HepG2 (cell line): ENCODE data around the gene RUSC1. TPM values are rescaled to one million over a fixed set of nuclear protein-coding genes. Genes with fewer than 3 reads are reported as not detected.

ENCODE experiments used
- ATAC-seq: fragments of 200-7000 bp; cut with Tn5 transposase; 3 replicates; pipeline ENCODE4 v1.9.1; 2020; ENCODE audit warnings: mild to moderate bottlenecking, moderate library complexity
- BruUV-seq: library from RNA; stranded (reverse); fragments of 400-500 nt; replicated peaks from 2 replicates; lab custom pipeline; 2021; lab: Mats Ljungman, UMichigan
- CTCF ChIA-PET: fragments of 300-600 bp; formaldehyde crosslinking; extraction: SDS; loops from one replicate; lab custom pipeline; 2021; ENCODE audit warnings: low total read pairs, inconsistent platforms, low intra/inter-chr PET ratio; lab: Yijun Ruan, JAX
- POLR2A ChIA-PET: fragments of 350-600 bp; sonication (Branson Sonifier 250); formaldehyde crosslinking; loops from one replicate; lab custom pipeline; 2020; ENCODE audit warnings: antibody characterized with exemption, inconsistent platforms; lab: Yijun Ruan, JAX
- DNase-seq: peaks from one replicate; pipeline ENCODE4 v3.0.0-alpha.2; 2015; ENCODE audit warnings: low spot score
- FAIRE-seq: peaks from 3 replicates; lab custom pipeline; 2011; peaks lifted over from hg19 to GRCh38; lab: Jason Lieb, UNC
- H2AFZ ChIP-seq: one replicate; pipeline ENCODE4 v1.6.1; 2011; ENCODE audit warnings: low read length, inconsistent platforms
- H3K27ac ChIP-seq: fragments of 300-600 bp; 3 replicates; pipeline ENCODE4 v1.8.0; 2011; ENCODE audit warnings: mixed run types, mild to moderate bottlenecking, mixed read lengths, low read length, inconsistent platforms; ENCODE audit not compliant: insufficient read depth; ENCODE audit errors: extremely low read length
- H3K27me3 ChIP-seq, 2 experiments: fragments of 200-600 bp in 1 of 2; 2 replicates in 1 of 2; 3 replicates in 1 of 2; pipeline versions ENCODE4 v1.6.0 to v1.8.0; 2011; ENCODE audit warnings: low read length in 2 of 2, mild to moderate bottlenecking in 2 of 2, moderate library complexity in 2 of 2, inconsistent platforms in 1 of 2; ENCODE audit not compliant: insufficient read depth in 2 of 2, control insufficient read depth in 1 of 2
- H3K36me3 ChIP-seq, 2 experiments: fragments of 200-600 bp in 1 of 2; replicated peaks in 1 of 2; 2 replicates in 1 of 2; 3 replicates in 1 of 2; pipeline versions ENCODE4 v1.5.1 to v1.8.0; 2011; ENCODE audit warnings: low read length in 2 of 2, inconsistent platforms in 1 of 2; ENCODE audit not compliant: insufficient read depth in 2 of 2, control insufficient read depth in 1 of 2
- H3K4me1 ChIP-seq: 2 replicates; pipeline ENCODE4 v1.5.1; 2012; ENCODE audit warnings: low read length, inconsistent platforms; ENCODE audit not compliant: insufficient read depth
- H3K4me2 ChIP-seq: 2 replicates; pipeline ENCODE4 v1.6.0; 2011; ENCODE audit warnings: low read depth, low read length, inconsistent platforms
- H3K4me3 ChIP-seq, 3 experiments: fragments of 200-600 bp in 1 of 3; sonication (generic), shearing (Covaris generic) in 1 of 3; replicated peaks in 1 of 3; 2 replicates each; pipeline ENCODE4 v1.5.1; 2011 to 2016; ENCODE audit warnings: low read length in 3 of 3, inconsistent platforms in 2 of 3, low read depth in 2 of 3, mild to moderate bottlenecking in 2 of 3, control low read depth in 1 of 3, mixed read lengths in 1 of 3; ENCODE audit not compliant: insufficient read depth in 1 of 3
- H3K79me2 ChIP-seq: one replicate; pipeline ENCODE4 v1.6.1; 2011; ENCODE audit warnings: low read length, inconsistent platforms; ENCODE audit not compliant: insufficient read depth
- H3K9ac ChIP-seq: 2 replicates; pipeline ENCODE4 v1.6.0; 2011; ENCODE audit warnings: mild to moderate bottlenecking, low read depth, low read length, inconsistent platforms; ENCODE audit not compliant: insufficient read depth
- H3K9me3 ChIP-seq: 2 replicates; pipeline ENCODE4 v1.5.1; 2012; ENCODE audit warnings: mild to moderate bottlenecking, low read length
- H4K20me1 ChIP-seq: 2 replicates; pipeline ENCODE4 v1.6.0; 2011; ENCODE audit warnings: inconsistent platforms, mild to moderate bottlenecking, low read length, moderate library complexity; ENCODE audit not compliant: insufficient read depth
- AHDC1 ChIP-seq: sonication (generic); formaldehyde crosslinking; IDR thresholded peaks from 2 replicates; pipeline ENCODE4 v1.5.1; 2020; ENCODE audit warnings: mild to moderate bottlenecking, missing genetic modification reagents, borderline replicate concordance
- ATF7-NPFF ChIP-seq: sonication (generic); formaldehyde crosslinking; IDR thresholded peaks from 2 replicates; pipeline ENCODE4 v1.8.1; 2023; ENCODE audit warnings: mild to moderate bottlenecking, low read depth, missing genetic modification reagents, moderate library complexity
- BORCS8-MEF2B ChIP-seq: sonication (generic); formaldehyde crosslinking; IDR thresholded peaks from 2 replicates; pipeline ENCODE4 v1.8.0; 2022; ENCODE audit warnings: mild to moderate bottlenecking, missing genetic modification reagents
- CBX2 ChIP-seq, 2 experiments: fragments of 200-600 bp in 1 of 2; sonication (generic); formaldehyde crosslinking in 1 of 2; IDR thresholded peaks; 2 replicates each; pipeline versions ENCODE4 v1.7.0 to v1.8.1; 2018 to 2022; ENCODE audit warnings: low read depth in 2 of 2, low read length in 1 of 2, mild to moderate bottlenecking in 1 of 2, missing genetic modification reagents in 1 of 2
- ELF4 ChIP-seq: sonication (generic); formaldehyde crosslinking; IDR thresholded peaks from 2 replicates; pipeline ENCODE4 v1.5.0; 2020; ENCODE audit warnings: missing genetic modification reagents, mild to moderate bottlenecking, moderate library complexity, borderline replicate concordance
- GPN1 ChIP-seq: sonication (generic); formaldehyde crosslinking; IDR thresholded peaks from 2 replicates; pipeline ENCODE4 v1.5.1; 2020; ENCODE audit warnings: missing genetic modification reagents, borderline replicate concordance
- HCFC1 ChIP-seq: fragments of 150-350 bp; IDR thresholded peaks from 2 replicates; pipeline ENCODE4 v1.6.1; 2014; ENCODE audit warnings: low read depth, low read length
- KAT7 ChIP-seq: IDR thresholded peaks from 2 replicates; pipeline ENCODE4 v1.6.1; 2018; ENCODE audit warnings: borderline replicate concordance, missing compliant biosample characterization
- KLF15 ChIP-seq: sonication (generic); formaldehyde crosslinking; IDR thresholded peaks from 2 replicates; pipeline ENCODE4 v1.8.1; 2023; ENCODE audit warnings: borderline replicate concordance, mild to moderate bottlenecking, inconsistent platforms, missing genetic modification reagents, mixed read lengths
- MXD4 ChIP-seq: IDR thresholded peaks from 2 replicates; pipeline ENCODE4 v1.6.1; 2016; ENCODE audit warnings: mild to moderate bottlenecking, missing biosample characterization, missing genetic modification reagents
- ZMAT3 ChIP-seq: sonication (generic); formaldehyde crosslinking; conservative IDR thresholded peaks from 2 replicates; pipeline ENCODE4 v1.7.0; 2021; ENCODE audit warnings: missing genetic modification reagents
- ZMYM4 ChIP-seq: sonication (generic); formaldehyde crosslinking; IDR thresholded peaks from 2 replicates; pipeline ENCODE4 v1.8.1; 2023; ENCODE audit warnings: mild to moderate bottlenecking, missing genetic modification reagents
- ZNF225 ChIP-seq: sonication (generic); formaldehyde crosslinking; IDR thresholded peaks from 2 replicates; pipeline ENCODE4 v1.4.0; 2020; ENCODE audit warnings: mild to moderate bottlenecking, missing genetic modification reagents
- ZNF547 ChIP-seq: sonication (generic); formaldehyde crosslinking; IDR thresholded peaks from 2 replicates; pipeline ENCODE4 v1.5.1; 2020; ENCODE audit warnings: mild to moderate bottlenecking, missing genetic modification reagents
- ZSCAN12 ChIP-seq: sonication (generic); formaldehyde crosslinking; IDR thresholded peaks from 2 replicates; pipeline ENCODE4 v1.9.0; 2021; ENCODE audit warnings: mild to moderate bottlenecking, missing genetic modification reagents
- WGBS: methylation state at CpG from one replicate; pipeline ENCODE4 v1.1.6; 2017; ENCODE audit warnings: low lambda C conversion rate; 5-methylcytosine and 5-hydroxymethylcytosine counted together
- in situ Hi-C: cut with HindIII; loops from 2 replicates; pipeline ENCODE4 v1.10.0; 2017; ENCODE audit warnings: low pct_unique_long_range_greater_than_20kb; ENCODE audit not compliant: extremely low pct_ligation_motif_present
- intact Hi-C: fragments of 100-400 bp; cut with micrococcal nuclease; formaldehyde crosslinking; loops from one replicate; pipeline ENCODE4 v1.10.0; 2022; ENCODE audit not compliant: unreplicated experiment
- polyA plus RNA-seq, 8 experiments: library from polyadenylated mRNA; depleted of rRNA in 3 of 8; stranded (reverse) in 7 of 8; unstranded in 1 of 8; fragments of >200 nt; fragmentation: Illumina TruSeq in 4 of 8; extraction: Trizol in 4 of 8; gene quantifications; 2 replicates each; pipeline versions ENCODE4 v1.2.1 to v1.2.3, GENCODE V29; 2011 to 2016; ENCODE audit warnings: low read depth in 4 of 8, missing spikeins in 1 of 8, mixed read lengths in 1 of 8; ENCODE audit not compliant: insufficient read depth in 1 of 8
- total RNA-seq, 5 experiments: library from RNA; depleted of rRNA; stranded (reverse); fragments of >200 nt; fragmentation: Illumina TruSeq; extraction: Trizol; gene quantifications; 2 replicates each; pipeline ENCODE4 v1.2.3, GENCODE V29; 2016; ENCODE audit warnings: low read depth in 1 of 5
- TF ChIP-seq, protein P1 (sequence below): sonication (generic); formaldehyde crosslinking; IDR thresholded peaks from 2 replicates; pipeline ENCODE4 v1.5.0; 2020; ENCODE audit warnings: mild to moderate bottlenecking, missing genetic modification reagents, borderline replicate concordance

The RUSC1 gene
- total and polyA plus RNA-seq, 2 of the 13 experiments (the other 11 are each of a cell fraction or from before 2014, with no cell fraction given): 18.7 to 20.4 TPM

DNA sequence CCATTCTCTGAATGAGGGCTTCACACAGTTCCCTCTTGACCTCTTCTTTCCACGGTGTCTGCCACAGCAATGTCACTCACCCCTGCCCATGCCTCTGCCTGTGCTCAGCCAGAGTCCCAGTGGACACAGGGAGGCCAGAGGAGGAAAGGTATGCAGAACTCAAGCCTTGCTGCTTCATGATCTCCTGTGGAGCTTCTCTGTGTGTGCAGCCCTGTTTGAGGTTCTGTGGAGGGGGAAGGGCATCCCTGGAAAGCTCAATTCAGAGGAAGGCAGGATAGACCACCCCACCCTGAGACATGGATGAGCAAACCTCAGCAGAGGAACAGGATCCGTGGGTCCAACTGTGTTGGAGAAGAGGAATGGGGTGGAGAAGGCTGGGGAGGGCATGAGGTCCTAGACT lies 41.4 kb upstream of the RUSC1 start:
- H3K9me3 ChIP-seq: no peaks in the 10 kb centered on the region
- peaks cover 38% of the 10 kb centered on the region for H3K4me1 ChIP-seq
- ChIA-PET CTCF (no interaction called here), POLR2A (interaction anchor here (1.4 kb wide), 1 partner anchor 29 kb away, joined by 6 read pairs; no protein-coding TSS in a partner anchor)
- in situ Hi-C loops (loop anchor here (5.0 kb wide), 1 partner anchor 38 kb away; no protein-coding TSS in a partner anchor), intact Hi-C loops (loop anchor here (5.0 kb wide), 1 partner anchor 43 kb away; the partner anchor contains the start of gene RUSC1)
- no TSS peak for BruUV-seq
- ATAC-seq (no peak), DNase-seq (no peak), FAIRE-seq (no peak)
- H3K79me2 ChIP-seq: no peaks in the 10 kb centered on the region
- no peaks in the 10 kb centered on the region; a peak in 1 of 5 replicates for H3K36me3 ChIP-seq
- H3K27ac ChIP-seq: no peak overlapping the region
- H2AFZ ChIP-seq: no peak overlapping the region
- H3K27me3 ChIP-seq: no peaks in the 10 kb centered on the region; a peak in 1 of 5 replicates
- no peaks in the 10 kb centered on the region for H4K20me1 ChIP-seq
- 91% methylated on average over 2 of the region's 2 CpGs for WGBS
- H3K9ac ChIP-seq: no peak overlapping the region
- H3K4me2 ChIP-seq: no peak overlapping the region
- no peak overlapping the region for H3K4me3 ChIP-seq
- TF ChIP-seq CBX2 (IDR thresholded peaks at IDR 0.05; ENCODE audit: low read depth, low read length) (no peak), CBX2 (CRISPR knock-in tag; IDR thresholded peaks at IDR 0.05; ENCODE audit: low read depth) (no peak), ZNF225 (no peak), ZMAT3 (no peak), MXD4 (CRISPR knock-in tag) (no peak), KLF15 (CRISPR knock-in tag) (no peak), ELF4 (no peak), GPN1 (CRISPR knock-in tag) (no peak), ZMYM4 (no peak), ZNF547 (CRISPR knock-in tag) (no peak), ATF7-NPFF (CRISPR knock-in tag) (no peak), AHDC1 (no peak), KAT7 (CRISPR knock-in tag) (no peak), HCFC1 (no peak), ZSCAN12 (CRISPR knock-in tag) (no peak), BORCS8-MEF2B (no peak)
- TF ChIP-seq, protein P1, sequence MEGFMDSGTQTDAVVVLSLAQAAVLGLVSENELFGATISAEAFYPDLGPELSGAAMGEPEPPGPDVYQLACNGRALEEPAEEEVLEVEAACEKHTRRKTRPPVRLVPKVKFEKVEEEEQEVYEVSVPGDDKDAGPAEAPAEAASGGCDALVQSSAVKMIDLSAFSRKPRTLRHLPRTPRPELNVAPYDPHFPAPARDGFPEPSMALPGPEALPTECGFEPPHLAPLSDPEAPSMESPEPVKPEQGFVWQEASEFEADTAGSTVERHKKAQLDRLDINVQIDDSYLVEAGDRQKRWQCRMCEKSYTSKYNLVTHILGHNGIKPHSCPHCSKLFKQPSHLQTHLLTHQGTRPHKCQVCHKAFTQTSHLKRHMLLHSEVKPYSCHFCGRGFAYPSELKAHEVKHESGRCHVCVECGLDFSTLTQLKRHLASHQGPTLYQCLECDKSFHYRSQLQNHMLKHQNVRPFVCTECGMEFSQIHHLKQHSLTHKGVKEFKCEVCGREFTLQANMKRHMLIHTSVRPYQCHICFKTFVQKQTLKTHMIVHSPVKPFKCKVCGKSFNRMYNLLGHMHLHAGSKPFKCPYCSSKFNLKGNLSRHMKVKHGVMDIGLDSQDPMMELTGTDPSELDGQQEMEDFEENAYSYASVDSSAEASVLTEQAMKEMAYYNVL: no peak
